GM19397 (cell line): ENCODE measurements around the gene ALG8.
A peak's percentile ranks its signal among the peaks of the same experiment; 100 is the strongest.

ENCODE experiments used
- ATAC-seq: cut with Tn5 transposase; IDR thresholded peaks from one replicate; pipeline ENCODE4 v1.9.1; 2021; ENCODE audit warnings: mild to moderate bottlenecking, moderate library complexity; ENCODE audit not compliant: unreplicated experiment

The ALG8 gene

GRCh38 chr11:78160557-78160956, 21.1 kb upstream of the ALG8 start:
- ATAC-seq = no peak

- no peak for ATAC-seq
These were observed 19.7 kb upstream of the ALG8 start for GRCh38 chr11:78158987-78159652.

- no peak for ATAC-seq
These were observed 16.9 kb upstream of the ALG8 start for GRCh38 chr11:78156127-78156844.

GRCh38 chr11:78151804-78152203, 12.4 kb upstream of the ALG8 start:
- no peak for ATAC-seq

GRCh38 chr11:78150754-78151153, 11.3 kb upstream of the ALG8 start:
- ATAC-seq = no peak

- ATAC-seq = no peak
These were observed 10.9 kb upstream of the ALG8 start for GRCh38 chr11:78150346-78150745.

GRCh38 chr11:78149646-78150045, 10.2 kb upstream of the ALG8 start:
- no peak for ATAC-seq

- no peak for ATAC-seq
These were observed 8.4 kb upstream of the ALG8 start for GRCh38 chr11:78147807-78148206.

- no peak for ATAC-seq
These were observed 6.1 kb upstream of the ALG8 start for GRCh38 chr11:78145511-78146025.

- no peak for ATAC-seq
These were observed 1.1 kb upstream of the ALG8 start for GRCh38 chr11:78140392-78141077.

- peak; percentile 23 for ATAC-seq
These were observed 568 bp downstream of the ALG8 start for GRCh38 chr11:78138694-78139421.

- no peak for ATAC-seq
These were observed 1.1 kb downstream of the ALG8 start for GRCh38 chr11:78138291-78138690.

- no peak for ATAC-seq
These were observed 7.0 kb downstream of the ALG8 start for GRCh38 chr11:78132475-78132874.

GRCh38 chr11:78131956-78132355, 7.5 kb downstream of the ALG8 start:
- no peak for ATAC-seq

- ATAC-seq = no peak
These were observed 12.0 kb downstream of the ALG8 start for GRCh38 chr11:78127403-78127802.

- no peak for ATAC-seq
These were observed 26.7 kb downstream of the ALG8 start for GRCh38 chr11:78112582-78113275.

GRCh38 chr11:78111298-78111697, 28.1 kb downstream of the ALG8 start:
- no peak for ATAC-seq

- ATAC-seq = no peak
These were observed 28.6 kb downstream of the ALG8 start for GRCh38 chr11:78110830-78111229.

- ATAC-seq = no peak
These were observed 29.1 kb downstream of the ALG8 start for GRCh38 chr11:78110351-78110750.
